ENCODE measurements around the gene BLVRB.
"Not testable (repeated sequence)": the region's sequence is repeated elsewhere in the genome, so short reads cannot be mapped to it uniquely, and the experiment has no call there.

Gene BLVRB

GRCh38 chr19:40446263-40446784, 19.2 kb downstream of the BLVRB start:
- DNase-seq: no peak

- no peak for DNase-seq
Observed at GRCh38 chr19:40445780-40446262, 19.7 kb downstream of the BLVRB start.

GRCh38 chr19:40444825-40445312, 20.7 kb downstream of the BLVRB start:
- DNase-seq: no peak

GRCh38 chr19:40444000-40444824, 21.3 kb downstream of the BLVRB start, which contains the start of gene SERTAD3:
Gene SERTAD3, minus strand, starts transcription at chr19:40444335. Its CDS starts 2,255 bp downstream, at chr19:40442080.
- peak; percentile 94 for DNase-seq

- DNase-seq: peak; percentile 99
Observed at GRCh38 chr19:40443131-40443999, 22.2 kb downstream of the BLVRB start.

- DNase-seq: no peak
Observed at GRCh38 chr19:40442328-40443130, 23.0 kb downstream of the BLVRB start.

GRCh38 chr19:40441719-40442253, 23.8 kb downstream of the BLVRB start:
- DNase-seq: no peak

- DNase-seq: no peak
Observed at GRCh38 chr19:40438284-40438683, 27.3 kb downstream of the BLVRB start.

GRCh38 chr19:40433391-40434216, 31.9 kb downstream of the BLVRB start:
- no peak for DNase-seq

- not testable (repeated sequence) for DNase-seq
Observed at GRCh38 chr19:40432760-40433159, 32.8 kb downstream of the BLVRB start.

GRCh38 chr19:40431698-40432097, 33.8 kb downstream of the BLVRB start:
- no peak for DNase-seq

GRCh38 chr19:40430242-40430641, 35.3 kb downstream of the BLVRB start:
- not testable (repeated sequence) for DNase-seq

GRCh38 chr19:40428197-40428596, 37.3 kb downstream of the BLVRB start:
- not testable (repeated sequence) for DNase-seq

GRCh38 chr19:40425450-40426287, 39.9 kb downstream of the BLVRB start, which contains the start of gene SERTAD1:
Gene SERTAD1, minus strand, starts transcription at chr19:40425992. Its CDS starts 2,446 bp downstream, at chr19:40423546.
- peak; percentile 99 for DNase-seq

GRCh38 chr19:40424637-40425449, 40.7 kb downstream of the BLVRB start:
- DNase-seq: no peak

- no peak for DNase-seq
Observed at GRCh38 chr19:40423938-40424337, 41.6 kb downstream of the BLVRB start.

- DNase-seq: no peak
Observed at GRCh38 chr19:40422748-40423566, 42.6 kb downstream of the BLVRB start.

Measured in NCI-H1694 treated with DMSO at 0.1 percent for 48 hours (cell line).